ENCODE data around the gene GLTP. TPM values are rescaled to one million over a fixed set of nuclear protein-coding genes. Genes with fewer than 3 reads are reported as not detected.

The GLTP gene
- total and polyA plus RNA-seq, 12 donors, result 24.5 to 73.7 (median 37.5) TPM

DNA sequence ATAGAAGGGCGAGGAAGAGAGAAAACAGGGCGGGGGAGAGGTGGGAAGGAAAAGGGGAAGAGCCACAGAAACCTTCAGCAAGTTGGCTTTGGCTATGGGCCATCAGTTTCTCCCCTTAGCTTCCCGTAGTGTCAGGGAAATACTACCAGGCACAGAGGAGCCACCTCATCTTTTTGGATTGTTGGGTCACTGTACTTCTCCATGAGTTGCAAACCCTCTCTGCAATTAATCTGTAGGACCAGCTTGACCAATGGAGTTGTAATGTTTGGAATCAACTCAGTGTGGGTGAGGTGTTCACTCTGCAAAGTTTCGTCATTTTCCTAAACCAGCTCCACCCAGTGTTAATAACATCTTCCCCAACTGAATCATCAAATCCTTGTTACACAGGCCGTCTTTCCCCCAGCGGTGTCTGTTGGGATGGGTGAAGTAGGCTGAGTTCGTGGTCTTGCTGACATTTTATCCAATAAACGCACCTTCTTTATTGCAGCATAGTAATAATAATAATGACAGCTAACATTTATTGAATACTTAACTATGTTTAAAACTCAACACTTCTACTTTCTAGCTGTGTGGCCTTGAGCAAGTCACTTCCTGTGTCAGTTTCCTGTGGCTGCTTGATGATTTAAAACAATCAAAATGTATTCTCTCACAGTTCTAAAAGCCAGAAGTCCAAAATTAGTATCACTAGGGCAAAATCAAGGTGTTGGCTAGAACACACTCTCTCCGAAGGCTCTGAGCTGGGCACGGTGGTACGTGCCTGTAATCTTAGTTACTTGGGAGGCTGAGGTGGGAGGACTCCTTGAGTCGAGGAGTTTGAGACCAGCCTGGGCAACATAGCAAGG, 8.1 kb upstream of the GLTP start:
- H3K36me3 ChIP-seq (replicated peaks in 1 of 2), result no peaks in the 10 kb centered on the region
- H3K9me3 ChIP-seq (replicated peaks in 1 of 3), result no peaks in the 10 kb centered on the region
- DNase-seq, result peak in 1 of 7 donors; percentile 14
- intact Hi-C loops (cut with DNase I), result no loop called here
- H3K27ac ChIP-seq, result peak overlapping the region in 1 of 5 donors; percentile 27
- 52 to 66% (median 60%) methylated on average over 12 of the region's 12 CpGs for WGBS, 4 donors
- TF ChIP-seq, protein P1, sequence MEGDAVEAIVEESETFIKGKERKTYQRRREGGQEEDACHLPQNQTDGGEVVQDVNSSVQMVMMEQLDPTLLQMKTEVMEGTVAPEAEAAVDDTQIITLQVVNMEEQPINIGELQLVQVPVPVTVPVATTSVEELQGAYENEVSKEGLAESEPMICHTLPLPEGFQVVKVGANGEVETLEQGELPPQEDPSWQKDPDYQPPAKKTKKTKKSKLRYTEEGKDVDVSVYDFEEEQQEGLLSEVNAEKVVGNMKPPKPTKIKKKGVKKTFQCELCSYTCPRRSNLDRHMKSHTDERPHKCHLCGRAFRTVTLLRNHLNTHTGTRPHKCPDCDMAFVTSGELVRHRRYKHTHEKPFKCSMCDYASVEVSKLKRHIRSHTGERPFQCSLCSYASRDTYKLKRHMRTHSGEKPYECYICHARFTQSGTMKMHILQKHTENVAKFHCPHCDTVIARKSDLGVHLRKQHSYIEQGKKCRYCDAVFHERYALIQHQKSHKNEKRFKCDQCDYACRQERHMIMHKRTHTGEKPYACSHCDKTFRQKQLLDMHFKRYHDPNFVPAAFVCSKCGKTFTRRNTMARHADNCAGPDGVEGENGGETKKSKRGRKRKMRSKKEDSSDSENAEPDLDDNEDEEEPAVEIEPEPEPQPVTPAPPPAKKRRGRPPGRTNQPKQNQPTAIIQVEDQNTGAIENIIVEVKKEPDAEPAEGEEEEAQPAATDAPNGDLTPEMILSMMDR (IDR thresholded peaks at IDR 0.05), result no peak
- no peak for TF ChIP-seq POLR2A (IDR thresholded peaks at IDR 0.05)
- H3K4me3 ChIP-seq, result no peak overlapping the region
- peaks cover 0 to 6% of the 10 kb centered on the region in 2 donors for H3K4me1 ChIP-seq (replicated peaks in 1 of 2)
- no peaks in the 10 kb centered on the region for H3K27me3 ChIP-seq

DNA sequence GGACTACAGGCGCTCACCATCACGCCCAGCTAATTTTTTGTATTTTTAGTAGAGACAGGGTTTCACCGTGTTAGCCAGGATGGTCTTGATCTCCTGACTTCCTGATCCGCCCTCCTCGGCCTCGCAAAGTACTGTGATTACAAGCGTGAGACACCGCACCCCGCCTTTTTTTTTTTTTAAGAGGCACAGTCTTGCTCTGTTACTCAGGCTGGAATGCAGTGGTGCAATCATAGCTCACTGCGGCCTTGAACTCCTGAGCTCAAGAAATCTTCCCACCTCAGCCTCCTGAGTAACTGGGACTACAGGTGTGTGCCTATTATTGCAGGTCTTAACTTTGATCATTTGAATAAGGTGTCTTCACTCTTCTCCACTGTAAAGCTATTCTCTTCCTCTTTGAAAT, 5.3 kb upstream of the GLTP start:
- 64 to 71% (median 68%) methylated on average over 10 of the region's 10 CpGs for WGBS, 4 donors
- no peak for TF ChIP-seq POLR2A (IDR thresholded peaks at IDR 0.05)
- TF ChIP-seq, protein P1 (IDR thresholded peaks at IDR 0.05), result no peak
- intact Hi-C loops (cut with DNase I), result no loop called here

DNA sequence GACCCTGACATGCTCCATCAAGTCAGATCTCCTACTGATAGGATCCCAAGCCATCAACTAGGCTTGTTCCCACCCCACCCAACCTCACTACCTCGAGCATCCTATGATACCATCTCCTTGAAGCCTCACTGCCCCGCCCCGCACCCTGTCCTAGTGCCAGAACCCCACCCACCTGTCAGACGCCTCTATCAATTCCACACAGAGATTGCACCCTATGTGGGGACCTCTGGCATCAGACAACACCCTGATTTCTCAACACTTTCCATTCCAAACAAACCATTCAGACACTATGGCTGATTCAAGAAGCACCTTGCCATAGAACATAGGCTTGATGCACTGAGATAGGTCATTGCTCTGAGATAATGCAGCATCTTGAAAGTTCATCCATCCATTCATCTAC, 3.1 kb upstream of the GLTP start:
- 54 to 73% (median 69%) methylated on average over 4 of the region's 4 CpGs for WGBS, 4 donors
- H3K36me3 ChIP-seq (replicated peaks in 1 of 2), result no peaks in the 10 kb centered on the region
- no peaks in the 10 kb centered on the region for H3K27me3 ChIP-seq
- H3K4me3 ChIP-seq, result no peak overlapping the region
- H3K27ac ChIP-seq, result no peak overlapping the region
- H3K9me3 ChIP-seq (replicated peaks in 1 of 3), result no peaks in the 10 kb centered on the region
- no peak for DNase-seq
- intact Hi-C loops (cut with DNase I), result no loop called here
- TF ChIP-seq, protein P1 (IDR thresholded peaks at IDR 0.05), result no peak
- TF ChIP-seq POLR2A (IDR thresholded peaks at IDR 0.05), result no peak
- peaks cover 11 to 16% of the 10 kb centered on the region in 2 donors for H3K4me1 ChIP-seq (replicated peaks in 1 of 2)

More for the DNA sequence above, 5.3 kb upstream of the GLTP start:
- Histone ChIP-seq H3K27me3 (no peaks in the 10 kb centered on the region), H3K36me3 (replicated peaks in 1 of 2) (no peaks in the 10 kb centered on the region), H3K27ac (no peak overlapping the region), H3K4me3 (no peak overlapping the region), H3K4me1 (replicated peaks in 1 of 2) (peaks cover 4 to 8% of the 10 kb centered on the region in 2 donors), H3K9me3 (replicated peaks in 1 of 3) (no peaks in the 10 kb centered on the region)
- peak in 4 of 7 donors; percentile 37 to 59 (median 45) for DNase-seq

DNA sequence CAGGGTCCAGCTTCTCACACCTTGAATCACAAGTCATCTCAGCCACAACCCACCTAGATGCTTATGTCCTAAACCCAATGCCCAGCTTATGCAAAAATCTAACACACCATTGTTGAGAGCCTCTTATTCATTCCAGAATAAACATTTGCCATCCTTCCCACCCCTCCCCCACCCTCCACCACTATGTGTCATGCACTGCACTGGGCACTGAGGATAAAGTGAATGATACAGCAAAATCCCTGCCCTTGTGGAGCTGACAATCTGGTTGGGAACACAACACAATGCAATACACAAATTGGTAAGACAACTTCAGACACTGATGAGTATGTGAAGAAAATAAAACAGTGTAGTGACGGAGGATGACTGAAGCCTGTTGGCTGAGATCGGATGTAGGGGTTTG, 1.4 kb upstream of the GLTP start:
- Histone ChIP-seq H3K4me3 (no peak overlapping the region), H3K27ac (no peak overlapping the region), H3K4me1 (replicated peaks in 1 of 2) (peaks cover 11 to 22% of the 10 kb centered on the region in 2 donors), H3K36me3 (replicated peaks in 1 of 2) (no peaks in the 10 kb centered on the region), H3K9me3 (replicated peaks in 1 of 3) (no peaks in the 10 kb centered on the region), H3K27me3 (no peaks in the 10 kb centered on the region)
- no peak for DNase-seq
- 71 to 90% (median 85%) methylated on average over 2 of the region's 2 CpGs for WGBS, 4 donors
- intact Hi-C loops (cut with DNase I), result loop anchor here in 1 of 2 donors (2.0 kb wide), 1 partner anchor 77 kb away; no protein-coding TSS in a partner anchor
- TF ChIP-seq, protein P1 (IDR thresholded peaks at IDR 0.05), result no peak
- TF ChIP-seq POLR2A (IDR thresholded peaks at IDR 0.05), result no peak

All from adrenal gland (tissue), 12 donors.